ENCODE data around the gene HPCAL1.
"Not testable (repeated sequence)": the region's sequence is repeated elsewhere in the genome, so short reads cannot be mapped to it uniquely, and the experiment has no call there.

Gene HPCAL1

DNA sequence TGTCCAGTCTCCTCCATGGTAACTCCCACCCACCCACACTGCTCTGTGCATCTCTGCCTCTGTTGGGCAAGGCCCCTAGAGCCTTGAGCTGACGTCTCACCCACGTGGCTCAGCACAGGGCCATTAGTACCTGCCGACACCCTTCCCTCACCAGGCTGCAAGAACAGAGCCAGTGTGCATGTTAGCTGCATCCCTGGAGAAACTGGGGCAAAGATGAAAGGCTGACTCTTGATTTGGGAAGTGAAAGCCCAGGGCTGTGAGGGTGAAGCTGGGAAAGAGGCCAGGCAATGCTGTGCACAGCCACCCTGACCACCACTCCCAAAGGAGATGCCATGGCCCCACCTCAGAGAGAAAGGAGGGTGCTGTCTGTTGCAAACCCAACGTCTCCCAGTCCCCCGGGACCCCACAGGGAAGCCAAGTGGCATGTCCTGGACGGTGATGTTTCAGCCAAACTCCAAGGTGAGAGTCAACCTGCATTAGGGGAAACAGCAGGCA, 20.0 kb upstream of the HPCAL1 start:
- DNase-seq (ENCODE audit: extremely low spot score, insufficient read length, low read depth) (no peak), FAIRE-seq (no peak)

DNA sequence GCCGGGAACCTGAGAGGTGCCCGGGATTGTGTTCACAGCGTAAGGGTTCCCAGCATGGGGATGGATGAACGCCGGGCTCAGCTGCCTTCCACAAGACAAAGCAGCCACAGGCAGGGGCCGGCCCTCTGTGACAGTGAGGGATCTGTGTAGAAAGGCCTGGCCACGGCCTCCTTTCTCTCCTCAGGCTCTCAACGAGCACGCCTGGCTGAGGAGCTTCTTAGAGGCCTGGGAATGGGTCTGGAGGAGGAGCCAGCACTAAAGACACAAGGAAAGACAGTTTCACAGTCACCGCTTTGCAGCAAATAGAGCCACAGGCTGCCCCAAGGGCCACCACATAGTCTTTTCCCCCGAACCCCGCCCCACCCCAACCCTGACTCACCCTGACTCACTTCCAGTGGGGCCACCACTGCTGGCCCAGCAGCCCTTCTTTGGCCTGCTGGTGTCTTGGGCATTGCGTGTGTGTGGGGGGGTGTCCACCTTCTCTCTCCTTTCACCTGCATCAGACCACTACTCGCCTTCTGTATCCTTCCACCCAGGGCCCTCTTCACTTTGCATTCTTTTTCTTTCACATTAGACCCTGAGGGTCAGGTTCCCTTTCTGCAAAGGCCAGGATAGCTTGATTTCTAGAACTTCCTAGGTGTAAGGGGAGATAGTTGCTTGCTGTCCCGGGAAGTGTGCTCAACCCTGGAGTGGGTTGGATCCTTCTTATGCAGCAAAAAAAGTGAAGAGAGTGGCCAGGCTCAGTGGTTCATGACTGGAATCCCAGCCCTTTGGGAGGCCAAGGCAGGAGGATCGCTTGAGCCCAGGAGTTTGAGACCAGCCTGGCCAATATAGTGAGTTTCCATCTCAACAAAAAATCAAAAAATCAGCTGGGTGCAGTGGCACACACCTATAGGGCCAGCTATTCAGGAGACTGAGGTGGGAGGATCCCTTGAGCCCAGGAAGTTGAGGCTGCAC, 19.3 kb upstream of the HPCAL1 start:
- no peak for DNase-seq (ENCODE audit: extremely low spot score, insufficient read length, low read depth)
- FAIRE-seq, result no peak

DNA sequence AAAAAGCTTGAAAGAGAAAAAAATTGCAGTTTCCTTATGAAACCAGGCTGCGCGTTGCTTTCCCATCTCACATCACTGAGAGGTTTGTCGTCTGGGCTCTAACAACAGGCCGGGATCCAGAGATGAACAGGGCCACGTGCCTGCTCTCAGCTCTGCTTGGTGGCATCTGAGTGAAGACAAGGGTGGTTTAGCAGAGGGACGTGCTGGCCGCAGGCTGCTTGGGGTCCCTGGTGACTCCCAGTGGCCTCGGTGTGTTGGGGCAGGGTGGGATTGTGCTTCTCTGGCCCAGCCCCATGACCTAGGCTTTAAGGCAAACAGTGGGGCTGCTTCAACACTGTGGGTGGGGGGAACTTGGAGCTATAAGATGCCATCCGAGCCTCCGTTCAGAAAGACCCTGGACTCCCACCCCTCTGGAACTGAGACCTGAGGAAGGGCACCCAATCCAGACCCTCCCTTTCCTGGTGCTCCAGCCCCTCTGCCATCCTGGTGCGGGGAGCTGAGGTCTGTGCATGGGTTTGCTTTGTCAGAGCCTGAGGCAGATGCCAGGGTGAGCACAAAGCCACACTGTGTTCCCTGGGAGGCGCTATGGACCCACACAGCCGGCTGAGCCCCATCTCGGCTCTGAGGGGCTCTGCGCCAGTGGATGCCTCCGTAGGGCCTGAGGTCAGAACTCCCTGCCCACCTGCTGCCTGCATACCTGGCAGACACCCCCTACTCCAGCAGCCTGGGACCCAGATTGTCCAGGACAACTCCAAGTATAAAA, 18.4 kb upstream of the HPCAL1 start:
- DNase-seq (ENCODE audit: extremely low spot score, insufficient read length, low read depth) (no peak), FAIRE-seq (no peak)

DNA sequence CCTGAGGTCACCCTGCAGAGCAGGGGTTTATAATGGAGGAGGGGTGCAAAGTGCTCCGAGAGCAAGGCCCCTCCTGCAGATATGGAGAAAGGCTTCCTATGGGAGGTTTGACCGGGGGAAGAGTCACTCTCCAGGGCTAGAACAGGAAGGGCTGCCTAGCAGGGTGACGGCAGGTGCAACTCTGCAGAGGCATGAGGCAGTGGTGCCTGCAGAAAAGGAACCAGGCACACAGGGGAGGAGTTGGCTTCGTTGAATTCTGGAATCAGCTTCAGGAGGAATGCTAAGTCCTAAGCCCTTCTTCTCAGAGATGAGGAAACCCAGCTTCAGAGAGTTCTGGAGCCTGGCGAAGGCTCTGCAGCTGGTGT, 17.5 kb upstream of the HPCAL1 start:
- no peak for DNase-seq (ENCODE audit: extremely low spot score, insufficient read length, low read depth)
- no peak for FAIRE-seq

DNA sequence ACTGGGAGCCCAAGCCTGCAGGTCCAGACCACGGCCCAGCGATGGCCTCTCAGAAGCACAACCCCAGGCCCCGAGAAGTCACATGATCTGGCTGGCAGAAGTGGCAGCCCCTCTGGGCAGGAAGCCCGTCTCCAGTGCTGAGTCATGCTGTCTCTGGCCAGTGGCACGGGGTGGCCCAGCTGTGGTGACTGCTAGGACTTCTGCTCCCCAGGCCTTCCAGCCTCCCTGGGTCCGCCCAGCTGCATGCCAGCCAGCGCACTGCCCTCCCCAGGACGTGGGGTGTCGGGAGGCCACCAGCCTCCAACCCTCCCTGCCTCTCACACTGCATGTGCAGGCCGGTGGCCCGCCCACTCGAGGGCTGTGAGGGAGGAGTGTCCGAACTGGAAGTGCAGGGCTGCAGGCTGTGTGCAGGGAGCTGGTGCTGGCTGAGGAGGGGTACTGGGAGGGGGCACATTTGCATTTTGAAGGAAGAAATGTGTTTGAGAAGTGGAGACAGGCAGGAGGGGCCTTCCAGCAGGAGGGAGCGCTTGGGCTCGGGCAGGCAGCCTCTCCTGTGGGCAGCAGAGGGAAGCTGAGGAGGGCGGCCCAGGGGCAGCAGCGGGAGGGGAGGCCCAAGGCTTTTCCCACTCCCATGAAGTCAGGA, 17.0 kb upstream of the HPCAL1 start:
- DNase-seq (ENCODE audit: extremely low spot score, insufficient read length, low read depth), result no peak
- no peak for FAIRE-seq

DNA sequence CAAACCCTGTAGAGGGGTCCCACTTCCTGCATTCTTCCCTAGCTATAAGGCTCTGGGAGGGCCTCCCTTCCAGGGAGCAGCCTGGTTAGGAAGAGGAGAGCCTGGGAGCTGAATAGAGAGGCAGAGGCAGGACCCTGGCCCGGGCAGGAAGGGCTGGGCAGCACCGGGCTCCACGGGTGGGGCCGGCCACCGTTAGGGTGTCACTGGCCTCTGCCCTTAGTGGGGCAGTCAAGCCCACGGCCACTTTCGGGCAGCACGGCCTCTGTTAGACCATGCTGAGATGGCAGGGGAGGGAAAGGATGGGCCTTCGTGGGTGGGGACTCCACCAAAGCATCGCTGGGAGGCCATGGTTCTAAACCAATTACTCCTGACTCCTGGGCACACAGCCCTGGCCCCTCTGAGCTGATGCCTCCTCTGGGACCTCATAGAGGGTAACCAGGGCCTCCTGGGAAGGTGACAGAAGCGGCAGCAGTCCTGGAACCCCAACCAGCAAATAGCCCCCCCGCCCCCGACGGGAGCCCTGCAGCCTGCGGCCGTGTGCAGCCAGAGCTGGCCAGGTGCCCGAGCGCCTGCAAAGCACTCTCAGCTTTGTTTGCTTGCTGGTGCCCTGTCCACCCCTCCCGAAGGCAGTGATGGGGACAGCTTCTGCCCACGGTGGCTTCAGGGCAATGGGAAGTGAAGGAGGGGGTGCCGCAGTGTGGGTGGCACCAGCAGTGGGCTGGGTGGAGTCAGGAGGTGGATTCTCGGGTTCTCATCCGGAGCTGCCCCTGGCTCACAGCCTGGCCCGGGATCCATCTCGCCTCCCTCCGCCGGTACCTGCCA, 16.3 kb upstream of the HPCAL1 start:
- FAIRE-seq, result no peak
- no peak for DNase-seq (ENCODE audit: extremely low spot score, insufficient read length, low read depth)

DNA sequence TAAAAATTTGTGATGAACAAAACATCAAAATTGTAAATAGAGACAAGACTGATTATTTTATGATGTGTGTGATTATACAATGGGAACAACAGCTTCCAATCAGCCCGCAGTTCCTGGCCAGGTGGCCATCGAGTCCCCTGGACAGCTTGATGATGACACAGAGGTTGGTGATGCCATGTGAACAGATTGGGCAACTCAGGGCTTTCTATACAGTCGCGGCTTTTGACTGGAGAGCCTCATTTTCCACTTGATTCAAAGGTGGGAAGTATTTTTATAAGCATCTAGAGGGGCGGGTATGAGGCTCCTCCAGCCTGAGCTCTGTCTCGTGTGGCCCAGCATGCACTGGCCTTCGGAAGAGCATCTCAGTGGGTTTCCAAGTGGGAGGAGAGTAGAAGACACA, 14.9 kb upstream of the HPCAL1 start:
- FAIRE-seq, result no peak

DNA sequence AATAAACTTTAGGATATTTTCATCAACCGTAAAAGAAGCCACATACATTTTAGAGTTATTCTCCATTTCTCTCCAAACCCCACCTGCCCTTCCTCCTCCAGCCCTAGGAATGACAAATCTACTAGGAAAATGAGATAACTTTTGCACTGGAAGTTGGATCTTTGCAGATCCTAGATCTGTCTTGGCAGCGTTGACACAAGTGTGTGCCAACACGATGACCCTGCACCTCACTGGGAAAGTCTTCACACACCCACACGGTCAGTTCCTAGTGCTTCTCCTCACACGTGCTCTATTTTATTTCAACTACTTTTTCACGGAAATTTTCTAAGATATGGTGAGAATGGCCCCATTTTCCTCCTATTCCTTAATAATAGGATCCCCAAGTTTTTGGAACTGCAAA, 14.1 kb upstream of the HPCAL1 start:
- no peak for FAIRE-seq

More for the DNA sequence above, 14.9 kb upstream of the HPCAL1 start:
- DNase-seq (ENCODE audit: extremely low spot score, insufficient read length, low read depth), result no peak

DNA sequence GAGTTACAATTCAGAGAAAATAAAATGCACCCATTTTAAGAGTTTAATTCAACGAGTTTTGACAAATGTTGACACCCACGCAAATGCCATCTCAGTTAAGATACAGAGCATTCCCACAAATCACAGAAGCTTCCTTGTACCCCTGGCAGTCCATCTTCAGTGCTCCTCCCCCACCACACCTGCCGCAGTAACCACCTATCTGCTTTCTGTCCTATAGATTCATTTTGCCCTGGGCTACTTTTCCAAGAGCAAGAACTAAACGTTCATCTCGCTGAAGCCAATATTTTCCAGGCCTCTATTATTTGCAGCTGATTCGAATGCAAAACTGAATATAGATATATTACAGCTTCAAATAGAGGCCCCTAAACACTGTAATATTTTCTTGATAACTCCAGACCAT, 13.4 kb upstream of the HPCAL1 start:
- DNase-seq (ENCODE audit: extremely low spot score, insufficient read length, low read depth) (no peak), FAIRE-seq (no peak)

More for the DNA sequence above, 14.1 kb upstream of the HPCAL1 start:
- DNase-seq (ENCODE audit: extremely low spot score, insufficient read length, low read depth), result no peak

DNA sequence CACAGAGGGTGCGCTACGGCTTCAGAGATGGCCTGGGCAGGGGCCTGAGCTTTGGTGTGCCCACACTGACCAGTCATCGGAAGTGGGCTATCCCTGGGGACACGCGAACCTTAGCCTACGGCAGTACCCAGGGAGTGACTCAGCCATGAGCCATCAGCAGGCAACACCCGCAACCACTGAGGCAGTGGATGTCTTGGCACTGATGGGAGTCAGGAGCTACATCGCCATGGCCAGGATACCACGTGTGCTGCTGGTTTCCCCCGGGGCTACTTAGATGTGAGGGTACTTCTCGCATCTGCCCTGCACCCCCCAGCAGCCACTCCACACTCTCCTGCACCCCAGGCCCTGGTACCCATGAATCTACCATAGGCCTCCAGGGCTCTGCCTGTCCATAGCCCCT, 12.8 kb upstream of the HPCAL1 start:
- DNase-seq (ENCODE audit: extremely low spot score, insufficient read length, low read depth) (no peak), FAIRE-seq (no peak)

DNA sequence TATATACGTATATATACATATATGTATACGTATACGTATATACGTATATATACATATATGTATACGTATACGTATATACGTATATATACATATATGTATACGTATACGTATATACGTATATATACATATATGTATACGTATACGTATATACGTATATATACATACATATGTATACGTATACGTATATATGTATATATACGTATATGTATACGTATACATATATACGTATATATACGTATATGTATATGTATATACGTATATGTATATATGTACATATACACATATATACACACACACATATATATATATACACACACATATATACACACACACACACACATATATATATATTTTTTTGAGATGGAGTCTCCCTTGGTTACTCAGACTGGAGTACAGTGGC, 11.3 kb upstream of the HPCAL1 start:
- not testable (repeated sequence) for DNase-seq (ENCODE audit: extremely low spot score, insufficient read length, low read depth); FAIRE-seq

DNA sequence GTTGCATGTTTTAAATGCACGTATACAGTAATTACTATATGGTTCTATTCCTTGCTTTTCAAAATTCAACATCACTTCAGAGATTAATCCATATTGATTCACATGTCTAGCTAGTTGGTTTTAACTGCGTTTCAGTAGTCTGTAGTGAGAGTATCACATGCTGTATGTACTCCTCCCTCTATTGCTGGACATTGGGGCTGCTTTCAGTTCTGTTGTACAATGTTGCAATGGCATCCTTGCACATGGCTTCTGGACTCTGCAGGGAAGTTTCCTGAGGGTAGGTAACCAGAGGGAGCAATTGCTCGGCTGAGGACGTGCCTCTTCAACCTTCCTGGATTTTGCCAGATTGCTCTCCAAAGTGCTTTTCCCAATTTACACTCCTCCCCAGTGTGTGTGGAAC, 10.7 kb upstream of the HPCAL1 start:
- FAIRE-seq, result no peak
- no peak for DNase-seq (ENCODE audit: extremely low spot score, insufficient read length, low read depth)

DNA sequence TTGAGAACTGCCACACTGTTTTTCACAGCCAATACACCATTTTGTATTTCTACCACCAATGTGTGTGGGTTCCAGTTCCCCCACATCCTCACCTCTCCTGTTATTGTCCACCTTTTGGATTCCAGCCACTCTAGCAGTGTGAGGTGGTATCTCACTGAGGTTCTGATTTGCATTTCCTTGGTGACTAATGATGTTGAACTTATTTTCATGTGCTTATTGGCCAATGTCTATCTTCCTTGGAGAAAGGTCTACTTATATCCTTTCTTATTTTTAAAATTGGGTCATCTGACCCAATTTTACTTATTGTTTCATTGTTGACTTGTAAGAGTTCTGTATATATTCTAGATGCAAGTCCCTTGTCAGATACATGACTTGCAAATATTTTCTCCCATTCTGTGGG, 9.1 kb upstream of the HPCAL1 start:
- no peak for FAIRE-seq
- DNase-seq (ENCODE audit: extremely low spot score, insufficient read length, low read depth), result no peak

DNA sequence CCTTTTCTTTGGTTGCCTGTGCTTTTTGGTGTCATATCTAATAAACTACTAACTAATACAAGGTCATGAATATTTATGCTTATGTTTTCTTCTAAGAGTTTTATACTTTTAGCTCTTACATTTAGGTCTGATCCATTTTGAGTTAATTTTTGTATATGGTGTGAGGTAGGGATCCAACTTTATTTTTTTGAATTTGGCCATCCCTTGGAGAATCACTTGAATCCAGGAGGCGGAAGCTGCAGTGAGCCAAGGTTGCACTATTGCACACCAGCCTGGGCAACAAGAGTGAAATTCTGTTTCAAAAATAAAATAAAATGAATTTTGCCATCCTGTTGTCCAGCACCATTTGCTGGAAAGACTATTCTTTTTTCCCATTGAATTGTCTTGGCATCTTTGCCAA, 8.6 kb upstream of the HPCAL1 start:
- DNase-seq (ENCODE audit: extremely low spot score, insufficient read length, low read depth) (no peak), FAIRE-seq (no peak)

DNA sequence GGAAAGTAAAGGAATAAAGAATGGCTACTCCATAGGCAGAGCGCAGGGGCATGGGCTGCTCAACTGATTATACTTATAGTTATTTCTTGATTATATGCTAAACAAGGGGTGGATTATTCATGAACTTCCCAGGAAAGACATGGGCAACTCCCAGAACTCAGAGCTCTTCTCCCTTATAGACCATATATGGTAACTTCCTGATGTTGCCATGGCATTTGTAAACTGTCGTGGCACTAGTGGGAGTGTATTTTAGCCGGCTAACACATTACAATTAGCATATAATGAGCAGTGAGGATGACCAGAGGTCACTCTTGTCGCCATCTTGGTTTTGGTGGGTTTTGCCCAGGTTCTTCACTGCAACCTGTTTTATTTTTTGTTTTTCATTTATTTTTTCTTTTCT, 7.1 kb upstream of the HPCAL1 start:
- not testable (repeated sequence) for FAIRE-seq; DNase-seq (ENCODE audit: extremely low spot score, insufficient read length, low read depth)

DNA sequence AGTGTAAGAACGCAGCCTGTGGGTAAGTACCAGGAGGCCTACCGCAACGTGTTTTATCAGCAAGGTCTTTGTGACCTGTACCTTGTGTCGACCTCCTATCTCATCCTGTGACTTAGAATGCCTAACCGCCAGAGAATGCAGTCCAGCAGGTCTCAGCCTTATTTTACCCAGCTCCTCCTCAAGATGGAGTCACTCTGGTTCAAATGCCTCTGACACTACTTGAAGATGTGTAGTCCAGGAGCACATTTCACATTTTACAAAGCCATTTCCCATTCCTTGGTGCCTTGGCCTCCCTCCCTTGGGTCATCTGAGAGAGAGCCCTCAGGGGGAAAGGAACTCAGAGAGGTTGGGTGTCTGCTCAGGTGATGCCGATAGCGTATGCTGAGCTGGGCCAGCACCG, 6.6 kb upstream of the HPCAL1 start:
- FAIRE-seq, result no peak
- no peak for DNase-seq (ENCODE audit: extremely low spot score, insufficient read length, low read depth)

DNA sequence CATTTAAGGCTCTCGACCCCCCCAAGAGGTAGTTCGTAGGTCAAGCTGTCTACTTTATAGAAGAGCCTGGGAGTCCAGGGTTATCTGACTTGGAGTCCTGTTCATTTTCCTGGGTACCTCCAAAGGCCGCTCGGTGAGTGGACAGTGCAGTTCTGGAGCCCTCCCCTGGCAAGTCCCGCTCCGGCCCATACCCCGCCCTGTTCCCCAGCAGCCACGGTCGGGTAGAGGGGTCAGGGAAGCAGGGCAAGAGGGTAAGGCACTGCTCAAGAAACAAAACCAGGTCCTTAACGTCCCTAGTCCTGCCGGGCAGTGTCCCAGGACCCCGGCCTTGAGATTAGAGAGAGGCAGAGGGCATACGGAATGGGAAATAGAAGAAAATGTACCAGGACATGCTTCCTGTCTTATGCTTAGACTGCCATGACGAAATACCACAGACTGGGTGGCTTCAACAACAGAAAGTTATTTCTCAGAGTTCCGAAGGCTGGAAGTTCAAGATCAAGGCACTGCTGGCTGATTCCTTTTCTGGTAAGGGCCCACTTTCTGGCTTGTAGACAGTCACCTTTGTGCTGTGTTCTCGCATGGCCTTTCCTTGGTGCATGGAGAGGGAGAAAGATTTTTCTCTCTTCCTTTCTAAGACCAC, 5.4 kb upstream of the HPCAL1 start:
- FAIRE-seq, result no peak
- DNase-seq (ENCODE audit: extremely low spot score, insufficient read length, low read depth), result no peak

DNA sequence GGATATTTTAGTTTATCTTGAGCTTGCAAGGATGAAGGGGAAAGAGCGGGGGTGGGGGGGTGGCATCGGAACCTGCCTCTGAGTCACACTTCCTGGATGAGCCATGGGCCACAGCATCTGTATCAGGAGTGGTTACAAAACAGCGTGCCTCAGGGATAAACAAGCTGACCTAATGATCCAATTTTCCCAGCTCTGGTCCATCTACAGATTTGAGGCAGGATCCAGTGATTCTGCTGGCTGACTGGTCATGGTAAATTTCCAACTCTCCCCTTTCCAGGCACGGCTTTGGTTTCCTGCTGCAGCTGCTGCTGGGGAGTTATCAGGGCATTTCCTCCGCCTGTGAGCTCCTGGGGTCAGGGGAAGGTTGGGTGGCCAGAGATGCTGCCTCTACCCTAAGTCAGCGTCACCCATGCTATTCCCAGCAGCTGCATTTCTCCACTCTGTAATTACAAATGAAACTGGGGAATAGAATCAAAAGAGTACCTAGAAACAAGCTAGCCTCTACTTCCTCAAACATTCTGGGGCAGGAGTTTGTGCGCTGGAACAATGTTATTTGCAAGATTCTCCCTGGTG, 4.7 kb upstream of the HPCAL1 start:
- no peak for FAIRE-seq
- DNase-seq (ENCODE audit: extremely low spot score, insufficient read length, low read depth), result no peak

DNA sequence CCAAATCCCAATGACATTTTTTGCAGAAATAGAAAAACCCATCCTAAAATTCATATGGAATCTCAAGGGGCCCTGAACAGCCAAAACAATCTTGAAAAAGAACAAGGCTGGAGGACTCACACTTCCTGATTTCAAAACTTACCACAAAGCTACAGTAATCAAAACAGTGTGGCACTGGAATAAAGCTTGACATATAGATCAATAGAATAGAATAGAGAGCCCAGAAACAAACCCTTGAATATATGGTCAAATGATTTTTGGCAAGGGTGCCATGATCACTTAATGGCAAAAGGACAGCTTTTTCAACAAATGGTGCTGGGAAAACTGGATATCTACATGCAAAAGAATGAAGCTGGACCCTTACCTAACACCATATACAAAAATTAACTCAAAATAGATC, 3.9 kb upstream of the HPCAL1 start:
- DNase-seq (ENCODE audit: extremely low spot score, insufficient read length, low read depth); FAIRE-seq: not testable (repeated sequence)

Data from GM18507 (cell line).